ENCODE results near the gene HEXIM2. TPM values are rescaled to one million over a fixed set of nuclear protein-coding genes. Genes with fewer than 3 reads are reported as not detected.

HEXIM2 gene
- total and polyA plus RNA-seq, 2 of the 13 experiments (the other 11 are each of a cell fraction or from before 2014, with no cell fraction given) = 27.1 to 32.4 TPM

DNA sequence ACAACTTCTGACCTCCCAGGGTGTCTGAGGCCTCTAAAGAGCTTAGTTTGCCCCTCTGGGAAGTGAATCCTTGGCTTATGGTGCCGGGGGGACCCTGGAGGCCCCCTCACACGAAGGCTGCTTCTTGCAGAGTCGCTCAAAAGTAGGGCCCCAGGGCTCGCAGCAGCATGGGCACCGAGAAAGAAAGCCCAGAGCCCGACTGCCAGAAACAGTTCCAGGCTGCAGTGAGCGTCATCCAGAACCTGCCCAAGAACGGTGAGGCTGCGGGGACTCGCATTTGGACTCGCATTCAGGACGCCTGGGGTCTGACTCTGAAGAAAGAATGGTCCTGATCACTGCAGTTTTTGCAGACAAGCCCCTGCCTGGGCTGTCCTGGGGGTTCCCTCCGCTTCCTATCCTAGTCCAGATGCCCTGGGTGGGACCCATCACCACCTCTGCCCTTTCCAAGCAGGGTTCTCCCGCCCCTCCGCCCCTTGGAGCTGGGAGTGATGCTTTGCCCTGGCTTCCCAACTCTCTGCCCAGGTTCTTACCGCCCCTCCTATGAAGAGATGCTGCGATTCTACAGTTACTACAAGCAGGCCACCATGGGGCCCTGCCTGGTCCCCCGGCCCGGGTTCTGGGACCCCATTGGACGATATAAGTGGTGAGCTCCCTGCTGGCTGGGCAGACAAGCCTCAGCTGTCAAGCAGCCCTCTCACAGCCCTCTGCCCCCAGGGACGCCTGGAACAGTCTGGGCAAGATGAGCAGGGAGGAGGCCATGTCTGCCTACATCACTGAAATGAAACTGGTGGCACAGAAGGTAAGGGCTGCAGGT, 25.5 kb upstream of the HEXIM2 start (continued):
- TF ChIP-seq EED (CRISPR knock-in tag; IDR thresholded peaks at IDR 0.05) (no peak), FIP1L1 (IDR thresholded peaks at IDR 0.05; ENCODE audit: borderline replicate concordance, insufficient read depth, low read depth, low read length) (no peak), MAFF (IDR thresholded peaks at IDR 0.05; ENCODE audit: low read depth, low read length) (no peak), ASH2L (IDR thresholded peaks at IDR 0.05; ENCODE audit: insufficient read length, low read depth, low read length) (no peak), NCOA1 (CRISPR knock-in tag; IDR thresholded peaks at IDR 0.05) (no peak), KDM4B (CRISPR knock-in tag; IDR thresholded peaks at IDR 0.05) (no peak), ZNF333 (CRISPR knock-in tag; IDR thresholded peaks at IDR 0.05; ENCODE audit: borderline replicate concordance) (no peak), CAMTA2 (CRISPR knock-in tag; IDR thresholded peaks at IDR 0.05; ENCODE audit: borderline replicate concordance) (no peak), MAFG (CRISPR knock-in tag; IDR thresholded peaks at IDR 0.05) (no peak), FOXJ3 (CRISPR knock-in tag; IDR thresholded peaks at IDR 0.05; ENCODE audit: borderline replicate concordance) (no peak), ZNF749 (CRISPR knock-in tag; IDR thresholded peaks at IDR 0.05; ENCODE audit: borderline replicate concordance) (no peak), SMAD3 (CRISPR knock-in tag; IDR thresholded peaks at IDR 0.05) (no peak), ZNF563 (CRISPR knock-in tag; IDR thresholded peaks at IDR 0.05) (no peak), ZNF761 (CRISPR knock-in tag; conservative IDR thresholded peaks at IDR 0.05) (no peak), JUN (CRISPR knock-in tag; IDR thresholded peaks at IDR 0.05) (no peak)
- TF ChIP-seq, protein P1, sequence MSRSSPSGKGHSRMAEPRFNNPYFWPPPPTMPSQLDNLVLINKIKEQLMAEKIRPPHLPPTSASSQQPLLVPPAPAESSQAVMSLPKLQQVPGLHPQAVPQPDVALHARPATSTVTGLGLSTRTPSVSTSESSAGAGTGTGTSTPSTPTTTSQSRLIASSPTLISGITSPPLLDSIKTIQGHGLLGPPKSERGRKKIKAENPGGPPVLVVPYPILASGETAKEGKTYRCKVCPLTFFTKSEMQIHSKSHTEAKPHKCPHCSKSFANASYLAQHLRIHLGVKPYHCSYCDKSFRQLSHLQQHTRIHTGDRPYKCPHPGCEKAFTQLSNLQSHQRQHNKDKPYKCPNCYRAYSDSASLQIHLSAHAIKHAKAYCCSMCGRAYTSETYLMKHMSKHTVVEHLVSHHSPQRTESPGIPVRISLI (CRISPR knock-in tag; IDR thresholded peaks at IDR 0.05; ENCODE audit: borderline replicate concordance) = no peak
- TF ChIP-seq, protein P2, sequence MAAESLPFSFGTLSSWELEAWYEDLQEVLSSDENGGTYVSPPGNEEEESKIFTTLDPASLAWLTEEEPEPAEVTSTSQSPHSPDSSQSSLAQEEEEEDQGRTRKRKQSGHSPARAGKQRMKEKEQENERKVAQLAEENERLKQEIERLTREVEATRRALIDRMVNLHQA (CRISPR knock-in tag; IDR thresholded peaks at IDR 0.05) = no peak
- TF ChIP-seq, protein P3, sequence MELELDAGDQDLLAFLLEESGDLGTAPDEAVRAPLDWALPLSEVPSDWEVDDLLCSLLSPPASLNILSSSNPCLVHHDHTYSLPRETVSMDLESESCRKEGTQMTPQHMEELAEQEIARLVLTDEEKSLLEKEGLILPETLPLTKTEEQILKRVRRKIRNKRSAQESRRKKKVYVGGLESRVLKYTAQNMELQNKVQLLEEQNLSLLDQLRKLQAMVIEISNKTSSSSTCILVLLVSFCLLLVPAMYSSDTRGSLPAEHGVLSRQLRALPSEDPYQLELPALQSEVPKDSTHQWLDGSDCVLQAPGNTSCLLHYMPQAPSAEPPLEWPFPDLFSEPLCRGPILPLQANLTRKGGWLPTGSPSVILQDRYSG (CRISPR knock-in tag; IDR thresholded peaks at IDR 0.05) = no peak
- TF ChIP-seq, protein P4, sequence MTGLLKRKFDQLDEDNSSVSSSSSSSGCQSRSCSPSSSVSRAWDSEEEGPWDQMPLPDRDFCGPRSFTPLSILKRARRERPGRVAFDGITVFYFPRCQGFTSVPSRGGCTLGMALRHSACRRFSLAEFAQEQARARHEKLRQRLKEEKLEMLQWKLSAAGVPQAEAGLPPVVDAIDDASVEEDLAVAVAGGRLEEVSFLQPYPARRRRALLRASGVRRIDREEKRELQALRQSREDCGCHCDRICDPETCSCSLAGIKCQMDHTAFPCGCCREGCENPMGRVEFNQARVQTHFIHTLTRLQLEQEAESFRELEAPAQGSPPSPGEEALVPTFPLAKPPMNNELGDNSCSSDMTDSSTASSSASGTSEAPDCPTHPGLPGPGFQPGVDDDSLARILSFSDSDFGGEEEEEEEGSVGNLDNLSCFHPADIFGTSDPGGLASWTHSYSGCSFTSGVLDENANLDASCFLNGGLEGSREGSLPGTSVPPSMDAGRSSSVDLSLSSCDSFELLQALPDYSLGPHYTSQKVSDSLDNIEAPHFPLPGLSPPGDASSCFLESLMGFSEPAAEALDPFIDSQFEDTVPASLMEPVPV (CRISPR knock-in tag; IDR thresholded peaks at IDR 0.05) = no peak
- TF ChIP-seq, protein P5, sequence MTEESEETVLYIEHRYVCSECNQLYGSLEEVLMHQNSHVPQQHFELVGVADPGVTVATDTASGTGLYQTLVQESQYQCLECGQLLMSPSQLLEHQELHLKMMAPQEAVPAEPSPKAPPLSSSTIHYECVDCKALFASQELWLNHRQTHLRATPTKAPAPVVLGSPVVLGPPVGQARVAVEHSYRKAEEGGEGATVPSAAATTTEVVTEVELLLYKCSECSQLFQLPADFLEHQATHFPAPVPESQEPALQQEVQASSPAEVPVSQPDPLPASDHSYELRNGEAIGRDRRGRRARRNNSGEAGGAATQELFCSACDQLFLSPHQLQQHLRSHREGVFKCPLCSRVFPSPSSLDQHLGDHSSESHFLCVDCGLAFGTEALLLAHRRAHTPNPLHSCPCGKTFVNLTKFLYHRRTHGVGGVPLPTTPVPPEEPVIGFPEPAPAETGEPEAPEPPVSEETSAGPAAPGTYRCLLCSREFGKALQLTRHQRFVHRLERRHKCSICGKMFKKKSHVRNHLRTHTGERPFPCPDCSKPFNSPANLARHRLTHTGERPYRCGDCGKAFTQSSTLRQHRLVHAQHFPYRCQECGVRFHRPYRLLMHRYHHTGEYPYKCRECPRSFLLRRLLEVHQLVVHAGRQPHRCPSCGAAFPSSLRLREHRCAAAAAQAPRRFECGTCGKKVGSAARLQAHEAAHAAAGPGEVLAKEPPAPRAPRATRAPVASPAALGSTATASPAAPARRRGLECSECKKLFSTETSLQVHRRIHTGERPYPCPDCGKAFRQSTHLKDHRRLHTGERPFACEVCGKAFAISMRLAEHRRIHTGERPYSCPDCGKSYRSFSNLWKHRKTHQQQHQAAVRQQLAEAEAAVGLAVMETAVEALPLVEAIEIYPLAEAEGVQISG (CRISPR knock-in tag; IDR thresholded peaks at IDR 0.05) = no peak
